ENCODE measurements around the gene TLE4. TPM values are rescaled to one million over a fixed set of nuclear protein-coding genes. Genes with fewer than 3 reads are reported as not detected.

TLE4 gene
- total RNA-seq, 1 donor from 2014 or later, result 102 TPM

- H3K27ac Mint-ChIP-seq (ENCODE audit: unreplicated experiment), result no peak overlapping the region
- peaks cover 23% of the 10 kb centered on the region for H3K4me1 Mint-ChIP-seq (ENCODE audit: unreplicated experiment)
- peaks cover 37% of the 10 kb centered on the region for H3K36me3 Mint-ChIP-seq (ENCODE audit: unreplicated experiment)
- no peak overlapping the region for H3K4me3 Mint-ChIP-seq (ENCODE audit: unreplicated experiment)
- no peak for TF ChIP-seq CTCF (IDR thresholded peaks at IDR 0.05)
- DNase-seq (ENCODE audit: extremely low spot score, unreplicated experiment), result no peak
- H3K9me3 Mint-ChIP-seq (ENCODE audit: unreplicated experiment), result peaks cover 7% of the 10 kb centered on the region
- H3K27me3 Mint-ChIP-seq (ENCODE audit: unreplicated experiment), result no peaks in the 10 kb centered on the region
Measured at GRCh38 chr9:79642671-79643070, 70.9 kb downstream of the TLE4 start.

GRCh38 chr9:79644048-79644447 lies 72.3 kb downstream of the TLE4 start:
- H3K27me3 Mint-ChIP-seq (ENCODE audit: unreplicated experiment), result no peaks in the 10 kb centered on the region
- peaks cover 7% of the 10 kb centered on the region for H3K9me3 Mint-ChIP-seq (ENCODE audit: unreplicated experiment)
- no peak overlapping the region for H3K4me3 Mint-ChIP-seq (ENCODE audit: unreplicated experiment)
- no peak for TF ChIP-seq CTCF (IDR thresholded peaks at IDR 0.05)
- H3K27ac Mint-ChIP-seq (ENCODE audit: unreplicated experiment), result no peak overlapping the region
- H3K36me3 Mint-ChIP-seq (ENCODE audit: unreplicated experiment), result peaks cover 28% of the 10 kb centered on the region
- no peak for DNase-seq (ENCODE audit: extremely low spot score, unreplicated experiment)
- peaks cover 13% of the 10 kb centered on the region for H3K4me1 Mint-ChIP-seq (ENCODE audit: unreplicated experiment)

GRCh38 chr9:79644601-79645000 lies 72.8 kb downstream of the TLE4 start:
- H3K27me3 Mint-ChIP-seq (ENCODE audit: unreplicated experiment), result no peaks in the 10 kb centered on the region
- no peak for TF ChIP-seq CTCF (IDR thresholded peaks at IDR 0.05)
- no peak overlapping the region for H3K27ac Mint-ChIP-seq (ENCODE audit: unreplicated experiment)
- no peak overlapping the region for H3K4me3 Mint-ChIP-seq (ENCODE audit: unreplicated experiment)
- peaks cover 7% of the 10 kb centered on the region for H3K9me3 Mint-ChIP-seq (ENCODE audit: unreplicated experiment)
- peaks cover 28% of the 10 kb centered on the region for H3K36me3 Mint-ChIP-seq (ENCODE audit: unreplicated experiment)
- H3K4me1 Mint-ChIP-seq (ENCODE audit: unreplicated experiment), result peaks cover 13% of the 10 kb centered on the region
- no peak for DNase-seq (ENCODE audit: extremely low spot score, unreplicated experiment)

GRCh38 chr9:79645110-79645509 lies 73.3 kb downstream of the TLE4 start:
- no peak for DNase-seq (ENCODE audit: extremely low spot score, unreplicated experiment)
- TF ChIP-seq CTCF (IDR thresholded peaks at IDR 0.05), result no peak
- Mint-ChIP-seq H3K9me3 (ENCODE audit: unreplicated experiment) (peaks cover 5% of the 10 kb centered on the region), H3K4me3 (ENCODE audit: unreplicated experiment) (no peak overlapping the region), H3K4me1 (ENCODE audit: unreplicated experiment) (peaks cover 13% of the 10 kb centered on the region), H3K27me3 (ENCODE audit: unreplicated experiment) (no peaks in the 10 kb centered on the region), H3K36me3 (ENCODE audit: unreplicated experiment) (peaks cover 28% of the 10 kb centered on the region), H3K27ac (ENCODE audit: unreplicated experiment) (no peak overlapping the region)

- H3K27ac Mint-ChIP-seq (ENCODE audit: unreplicated experiment), result no peak overlapping the region
- no peaks in the 10 kb centered on the region for H3K27me3 Mint-ChIP-seq (ENCODE audit: unreplicated experiment)
- no peak overlapping the region for H3K4me3 Mint-ChIP-seq (ENCODE audit: unreplicated experiment)
- H3K36me3 Mint-ChIP-seq (ENCODE audit: unreplicated experiment), result peaks cover 26% of the 10 kb centered on the region
- peaks cover 9% of the 10 kb centered on the region for H3K4me1 Mint-ChIP-seq (ENCODE audit: unreplicated experiment)
- TF ChIP-seq CTCF (IDR thresholded peaks at IDR 0.05), result no peak
- H3K9me3 Mint-ChIP-seq (ENCODE audit: unreplicated experiment), result peaks cover 5% of the 10 kb centered on the region
- no peak for DNase-seq (ENCODE audit: extremely low spot score, unreplicated experiment)
Measured at GRCh38 chr9:79646096-79646495, 74.3 kb downstream of the TLE4 start.
